LNCAP (cell line): ENCODE measurements around the gene RAB3D.

Experiments
- TF ChIP-seq, protein P1 (sequence below): fragments of 450-650 bp; IDR thresholded peaks from 2 replicates; pipeline ENCODE4 v1.5.1; 2017; ENCODE audit warnings: mild to moderate bottlenecking

Gene RAB3D

DNA sequence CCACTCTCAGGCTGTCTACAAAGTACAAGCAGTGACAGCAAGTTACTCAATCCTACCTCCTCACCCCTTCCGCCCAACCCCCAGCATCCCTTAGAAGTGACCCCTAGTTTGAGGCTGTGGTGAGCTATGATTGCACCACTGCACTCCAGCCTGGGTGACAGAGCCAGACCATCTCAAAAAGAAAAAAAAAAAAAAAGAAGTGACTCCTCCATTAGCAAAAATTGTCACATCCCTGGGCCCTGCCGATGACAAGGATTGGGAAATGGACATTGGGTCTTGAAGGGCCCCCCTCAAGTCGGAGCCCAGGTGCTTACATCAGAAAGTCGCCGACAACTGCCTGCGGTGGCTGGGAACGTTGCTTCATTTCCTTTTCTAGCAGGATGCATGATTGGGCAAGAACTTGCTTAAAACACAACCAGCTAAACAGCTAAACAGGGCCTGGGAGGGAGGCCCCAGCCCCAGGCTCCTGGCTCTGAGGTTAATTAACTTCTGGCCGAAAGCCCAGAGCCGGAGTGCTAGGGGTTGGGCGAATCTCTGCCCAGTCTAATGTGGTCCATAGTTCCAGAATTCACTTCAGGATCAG is 15.3 kb downstream of the RAB3D start:
- TF ChIP-seq, protein P1, sequence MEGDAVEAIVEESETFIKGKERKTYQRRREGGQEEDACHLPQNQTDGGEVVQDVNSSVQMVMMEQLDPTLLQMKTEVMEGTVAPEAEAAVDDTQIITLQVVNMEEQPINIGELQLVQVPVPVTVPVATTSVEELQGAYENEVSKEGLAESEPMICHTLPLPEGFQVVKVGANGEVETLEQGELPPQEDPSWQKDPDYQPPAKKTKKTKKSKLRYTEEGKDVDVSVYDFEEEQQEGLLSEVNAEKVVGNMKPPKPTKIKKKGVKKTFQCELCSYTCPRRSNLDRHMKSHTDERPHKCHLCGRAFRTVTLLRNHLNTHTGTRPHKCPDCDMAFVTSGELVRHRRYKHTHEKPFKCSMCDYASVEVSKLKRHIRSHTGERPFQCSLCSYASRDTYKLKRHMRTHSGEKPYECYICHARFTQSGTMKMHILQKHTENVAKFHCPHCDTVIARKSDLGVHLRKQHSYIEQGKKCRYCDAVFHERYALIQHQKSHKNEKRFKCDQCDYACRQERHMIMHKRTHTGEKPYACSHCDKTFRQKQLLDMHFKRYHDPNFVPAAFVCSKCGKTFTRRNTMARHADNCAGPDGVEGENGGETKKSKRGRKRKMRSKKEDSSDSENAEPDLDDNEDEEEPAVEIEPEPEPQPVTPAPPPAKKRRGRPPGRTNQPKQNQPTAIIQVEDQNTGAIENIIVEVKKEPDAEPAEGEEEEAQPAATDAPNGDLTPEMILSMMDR: no peak

DNA sequence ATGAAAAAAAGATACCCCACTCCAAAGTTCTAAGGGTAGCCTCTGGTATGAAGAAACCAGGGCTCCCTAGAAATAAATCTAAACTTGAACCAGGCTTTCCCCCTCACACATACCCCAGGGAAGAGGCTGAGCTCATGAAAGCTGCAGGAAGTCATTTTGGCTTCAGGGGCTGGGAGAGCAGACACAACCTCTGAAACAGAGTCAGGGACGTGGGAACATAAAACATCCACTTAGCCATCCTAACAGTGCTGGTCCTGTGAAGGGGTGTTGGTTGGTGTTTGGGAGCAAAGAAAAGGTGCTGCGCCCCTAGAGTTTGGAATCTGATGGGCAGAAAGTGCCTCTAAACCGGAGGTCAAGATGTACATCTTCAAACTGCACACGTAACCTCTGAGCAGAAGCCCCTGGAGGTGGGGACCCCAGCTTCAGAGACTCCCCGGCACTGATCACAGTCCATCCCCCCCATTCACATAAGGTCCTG is 15.8 kb downstream of the RAB3D start:
- TF ChIP-seq, protein P1: no peak

DNA sequence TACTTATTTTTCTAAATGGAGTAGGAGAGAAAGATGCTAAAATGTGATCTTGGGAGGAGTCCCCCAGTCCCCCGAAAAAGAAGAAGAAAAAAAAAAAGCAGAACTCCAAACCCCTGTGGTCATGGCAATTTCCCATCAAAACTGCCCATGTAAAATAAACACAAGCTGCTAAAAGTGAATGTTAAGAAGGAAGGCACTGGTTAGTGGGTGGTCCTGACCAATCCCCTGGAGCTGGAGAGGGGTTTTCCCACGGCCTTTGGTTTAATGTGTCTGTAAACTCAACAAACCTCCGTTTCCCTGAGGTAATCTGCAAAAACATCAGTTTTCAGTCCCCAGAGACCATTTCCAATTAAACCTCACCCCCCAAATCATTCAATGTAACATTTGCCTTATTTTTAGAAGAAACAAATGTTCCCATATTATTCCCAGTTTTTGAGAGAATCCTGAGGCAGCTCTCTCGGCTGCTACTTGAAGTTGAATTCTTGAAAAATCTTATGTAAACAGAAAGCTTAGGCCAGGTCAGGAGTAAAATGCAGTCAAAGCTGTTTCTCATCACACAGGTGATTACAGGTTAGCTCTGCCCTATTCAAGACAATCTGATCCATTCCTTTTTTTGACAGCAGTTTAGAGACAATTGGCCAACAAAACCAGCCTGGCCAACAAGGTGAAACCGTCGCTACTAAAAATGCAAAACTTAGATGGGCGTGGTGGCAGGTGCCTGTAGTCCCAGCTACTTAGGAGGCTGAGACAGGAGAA is 17.0 kb downstream of the RAB3D start:
- TF ChIP-seq, protein P1: no peak

DNA sequence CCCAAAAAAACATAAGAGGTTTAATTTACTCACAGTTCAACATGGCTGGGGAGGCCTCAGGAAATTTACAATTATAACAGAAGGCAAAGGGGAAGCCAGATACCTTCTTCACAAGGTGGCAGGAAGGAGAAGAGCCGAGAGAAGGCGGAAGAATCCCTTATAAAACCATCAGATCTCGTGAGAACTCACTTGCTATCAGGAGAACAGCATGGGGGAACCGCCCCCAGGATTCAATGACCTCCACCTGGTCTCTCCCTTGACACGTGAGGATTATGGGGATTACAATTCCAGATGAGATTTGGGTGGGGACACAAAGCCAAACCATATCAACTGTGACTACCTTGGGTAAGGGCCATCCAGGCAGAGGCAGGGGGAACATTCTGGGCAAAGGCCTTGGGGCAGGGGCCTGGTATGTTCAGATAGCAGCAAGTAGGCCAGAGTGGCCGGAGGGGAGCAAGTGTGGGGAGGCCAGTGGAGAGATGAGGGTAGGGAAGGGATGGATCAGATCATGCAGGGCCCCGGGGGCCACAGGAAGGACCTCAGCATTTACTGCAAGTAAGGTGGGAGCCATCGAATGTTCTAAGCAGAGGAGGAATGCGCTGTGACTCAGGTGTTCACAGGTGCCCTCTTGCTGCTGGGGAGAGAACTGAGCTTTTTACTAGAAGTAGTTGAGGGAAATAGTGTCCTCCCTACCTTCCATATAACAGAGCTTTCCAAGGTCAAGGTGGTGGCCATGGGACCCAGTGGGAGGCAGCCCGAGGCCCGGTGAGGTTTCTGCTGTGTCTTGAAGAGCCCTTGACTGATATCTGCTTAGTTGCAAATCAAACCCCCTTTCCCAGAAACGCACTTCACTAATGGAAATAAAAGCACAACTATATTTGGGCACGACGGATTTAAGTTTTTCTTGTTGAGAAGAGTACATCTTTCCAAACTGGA is 18.0 kb downstream of the RAB3D start:
- TF ChIP-seq, protein P1: no peak

DNA sequence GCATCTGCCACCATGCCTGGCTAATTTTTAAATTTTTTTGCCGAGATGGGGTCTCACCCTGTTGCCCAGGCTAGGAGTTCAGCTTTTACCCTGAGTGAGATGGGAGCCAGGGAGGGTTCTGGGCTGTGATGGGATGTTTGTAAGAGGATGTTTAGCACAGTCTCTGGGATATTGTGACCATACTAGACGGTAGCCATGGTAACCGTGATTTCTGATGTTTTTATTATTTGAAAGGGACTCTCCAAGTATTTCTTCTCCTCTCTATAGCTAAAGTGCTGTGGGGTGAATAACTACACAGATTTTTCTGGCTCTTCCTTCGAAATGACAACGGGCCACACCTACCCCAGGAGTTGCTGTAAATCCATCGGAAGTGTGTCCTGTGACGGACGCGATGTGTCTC is 33.1 kb downstream of the RAB3D start:
- TF ChIP-seq, protein P1: no peak

DNA sequence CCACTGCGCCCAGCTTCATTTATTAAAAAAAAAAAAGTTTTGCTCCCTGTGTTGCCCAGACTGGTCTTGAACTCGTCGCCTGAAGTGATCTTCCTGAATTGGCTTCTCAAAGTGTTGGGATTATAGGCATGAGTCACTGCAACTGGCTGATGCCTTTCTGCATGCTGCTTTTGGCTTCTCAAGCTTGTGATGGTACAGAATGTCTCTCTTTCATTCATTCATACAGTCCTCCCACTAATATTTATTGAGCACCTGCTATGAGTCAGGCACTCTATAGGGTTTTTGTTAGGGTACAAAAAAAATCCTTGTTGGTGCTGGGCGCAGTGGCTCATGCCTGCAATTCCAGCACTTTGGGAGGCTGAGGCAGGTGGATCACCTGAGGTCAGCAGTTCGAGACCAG is 34.5 kb downstream of the RAB3D start:
- TF ChIP-seq, protein P1: no peak

DNA sequence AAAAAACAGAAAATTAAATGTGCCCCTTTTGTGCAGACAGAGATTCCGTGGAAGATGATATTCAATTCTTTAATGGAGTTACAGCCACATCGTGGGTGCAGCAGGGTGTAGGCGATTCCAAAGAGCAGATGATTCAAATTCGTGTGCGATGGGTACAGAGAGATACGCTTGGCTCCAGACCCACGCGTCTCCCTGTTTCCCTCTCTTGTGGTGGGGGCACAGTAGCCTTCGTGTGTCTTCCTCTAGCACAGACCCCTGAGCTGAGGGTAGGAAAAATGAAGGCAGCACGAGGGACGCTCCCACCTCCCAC is 38.7 kb downstream of the RAB3D start:
- TF ChIP-seq, protein P1: no peak
